Keratinocyte (primary cell): ENCODE data around the gene MESD. TPM values are rescaled to one million over a fixed set of nuclear protein-coding genes. Genes with fewer than 3 reads are reported as not detected.

Experiments used
- DNase-seq: peaks from one replicate; pipeline ENCODE4 v3.0.0-alpha.2; 2011; ENCODE audit warnings: low read depth, missing footprints, low spot score
- FAIRE-seq: peaks from 2 replicates; lab custom pipeline; 2011; peaks lifted over from hg19 to GRCh38; lab: Jason Lieb, UNC
- H2AFZ ChIP-seq: 2 replicates; pipeline ENCODE4 v1.6.0; 2012; ENCODE audit warnings: low read length, control low read depth, inconsistent platforms; ENCODE audit not compliant: control insufficient read depth
- H3K27ac ChIP-seq: 2 replicates; pipeline ENCODE4 v1.5.1; 2011; ENCODE audit warnings: low read length; ENCODE audit not compliant: control insufficient read depth, insufficient read depth
- H3K27me3 ChIP-seq: 3 replicates; pipeline ENCODE4 v1.6.0; 2011; ENCODE audit warnings: low read length; ENCODE audit not compliant: control insufficient read depth, insufficient read depth; ENCODE audit errors: extremely low read depth
- H3K36me3 ChIP-seq, 2 experiments: 2 replicates in 1 of 2; 3 replicates in 1 of 2; pipeline ENCODE4 v1.5.1; 2011; ENCODE audit warnings: low read length in 2 of 2, mild to moderate bottlenecking in 1 of 2; ENCODE audit not compliant: control insufficient read depth in 2 of 2, insufficient read depth in 2 of 2; ENCODE audit errors: extremely low read depth in 1 of 2
- H3K4me1 ChIP-seq: 3 replicates; pipeline ENCODE4 v1.5.1; 2011; ENCODE audit warnings: low read length; ENCODE audit not compliant: control insufficient read depth, insufficient read depth; ENCODE audit errors: extremely low read depth
- H3K4me2 ChIP-seq: 3 replicates; pipeline ENCODE4 v1.6.0; 2011; ENCODE audit warnings: low read depth, low read length; ENCODE audit not compliant: control insufficient read depth, insufficient read depth; ENCODE audit errors: extremely low read depth
- H3K4me3 ChIP-seq, 3 experiments: fragments of 200-600 bp in 1 of 3; sonication (generic) in 1 of 3; 2 replicates in 2 of 3; 3 replicates in 1 of 3; pipeline ENCODE4 v1.5.1; 2011 to 2016; ENCODE audit warnings: low read length in 3 of 3, mild to moderate bottlenecking in 3 of 3, control low read depth in 2 of 3, inconsistent platforms in 1 of 3, low read depth in 1 of 3, mixed read lengths in 1 of 3, mixed run types in 1 of 3, moderate library complexity in 1 of 3; ENCODE audit not compliant: control insufficient read depth in 2 of 3, insufficient read depth in 2 of 3; ENCODE audit errors: extremely low read depth in 1 of 3
- H3K79me2 ChIP-seq: 2 replicates; pipeline ENCODE4 v1.6.0; 2012; ENCODE audit warnings: low read length; ENCODE audit not compliant: control insufficient read depth, insufficient read depth
- H3K9ac ChIP-seq: 3 replicates; pipeline ENCODE4 v1.6.0; 2011; ENCODE audit warnings: low read length; ENCODE audit not compliant: control insufficient read depth, insufficient read depth; ENCODE audit errors: extremely low read depth
- H3K9me1 ChIP-seq: 3 replicates; pipeline ENCODE4 v1.6.0; 2011; ENCODE audit warnings: low read length; ENCODE audit not compliant: control insufficient read depth, insufficient read depth; ENCODE audit errors: extremely low read depth
- H3K9me3 ChIP-seq: 2 replicates; pipeline ENCODE4 v1.5.1; 2012; ENCODE audit warnings: low read depth, low read length; ENCODE audit not compliant: control insufficient read depth
- H4K20me1 ChIP-seq: 3 replicates; pipeline ENCODE4 v1.6.0; 2011; ENCODE audit warnings: low read length; ENCODE audit not compliant: control insufficient read depth, insufficient read depth; ENCODE audit errors: extremely low read depth
- CTCF ChIP-seq, 3 experiments: IDR thresholded peaks in 1 of 3; conservative IDR thresholded peaks in 1 of 3; optimal IDR thresholded peaks in 1 of 3; 2 replicates in 2 of 3; 3 replicates in 1 of 3; pipeline versions ENCODE3 to v1.5.1; 2011; ENCODE audit warnings: low read length in 3 of 3, mild to moderate bottlenecking in 3 of 3, moderate library complexity in 2 of 3, control low read depth in 1 of 3, inconsistent platforms in 1 of 3; ENCODE audit not compliant: insufficient read depth in 2 of 3; ENCODE audit errors: extremely low read depth in 1 of 3
- EZH2 ChIP-seq: IDR thresholded peaks from one replicate; pipeline ENCODE4 v1.6.1; 2012; ENCODE audit warnings: inconsistent platforms, mild to moderate bottlenecking, low read length, moderate library complexity
- dilution Hi-C: fragments of 300-500 bp; cut with MboI; formaldehyde crosslinking; loops from one replicate; pipeline ENCODE4 v1.7.0; 2020; ENCODE audit warnings: low sequenced_read_pairs; ENCODE audit not compliant: extremely low pct_ligation_motif_present
- polyA plus RNA-seq, 5 experiments: library from polyadenylated mRNA; depleted of rRNA in 3 of 5; stranded (reverse) in 3 of 5; stranded (forward) in 1 of 5; unstranded in 1 of 5; fragments of >200 nt; gene quantifications; 1 replicate in 1 of 5; 2 replicates in 3 of 5; 3 replicates in 1 of 5; pipeline versions ENCODE4 v1.2.1 to v1.2.3, GENCODE V29; 2011 to 2012; ENCODE audit warnings: missing spikeins in 2 of 5, low read depth in 1 of 5, low replicate concordance in 1 of 5

Gene MESD
- polyA plus RNA-seq, 1 donor (not counting 4 experiments of a cell fraction or from before 2014, with no cell fraction given): 18.7 TPM

- H3K27ac ChIP-seq: no peak overlapping the region
- no peaks in the 10 kb centered on the region for H3K79me2 ChIP-seq
- dilution Hi-C loops: no loop called here
Observed at GRCh38 chr15:81016489-81017068, 27.0 kb upstream of the MESD start.

GRCh38 chr15:81015621-81016488 lies 26.2 kb upstream of the MESD start:
- Histone ChIP-seq H3K9me3 (no peaks in the 10 kb centered on the region), H3K9ac (no peak overlapping the region), H3K36me3 (no peaks in the 10 kb centered on the region), H3K27ac (no peak overlapping the region), H3K4me3 (no peak overlapping the region), H3K9me1 (no peaks in the 10 kb centered on the region), H3K4me1 (no peaks in the 10 kb centered on the region), H3K4me2 (no peak overlapping the region), H3K27me3 (no peaks in the 10 kb centered on the region), H2AFZ (no peak overlapping the region), H4K20me1 (no peaks in the 10 kb centered on the region), H3K79me2 (no peaks in the 10 kb centered on the region)
- dilution Hi-C loops: no loop called here
- FAIRE-seq (no peak), DNase-seq (no peak)
- TF ChIP-seq EZH2 (no peak), CTCF (optimal IDR thresholded peaks at IDR 0.05 in 1 of 3, IDR thresholded peaks at IDR 0.05 in 1 of 3, conservative IDR thresholded peaks at IDR 0.05 in 1 of 3; ENCODE audit: extremely low read depth in 1 of 3, insufficient read depth in 2 of 3, low read length in 3 of 3) (no peak)

More at GRCh38 chr15:81016489-81017068, 27.0 kb upstream of the MESD start:
- H3K27me3 ChIP-seq: no peaks in the 10 kb centered on the region
- no peaks in the 10 kb centered on the region for H4K20me1 ChIP-seq
- H3K4me3 ChIP-seq: no peak overlapping the region
- FAIRE-seq (no peak), DNase-seq (no peak)
- no peaks in the 10 kb centered on the region for H3K36me3 ChIP-seq
- TF ChIP-seq CTCF (optimal IDR thresholded peaks at IDR 0.05 in 1 of 3, IDR thresholded peaks at IDR 0.05 in 1 of 3, conservative IDR thresholded peaks at IDR 0.05 in 1 of 3; ENCODE audit: extremely low read depth in 1 of 3, insufficient read depth in 2 of 3, low read length in 3 of 3) (no peak), EZH2 (no peak)
- no peak overlapping the region for H3K4me2 ChIP-seq
- no peaks in the 10 kb centered on the region for H3K4me1 ChIP-seq
- H3K9ac ChIP-seq: no peak overlapping the region
- H3K9me1 ChIP-seq: no peaks in the 10 kb centered on the region
- H2AFZ ChIP-seq: no peak overlapping the region
- no peaks in the 10 kb centered on the region for H3K9me3 ChIP-seq
